Left forelimb (tissue), 1 donor: ENCODE data around the gene EXOSC7.
"Not testable (repeated sequence)": the region's sequence is repeated elsewhere in the genome, so short reads cannot be mapped to it uniquely, and the experiment has no call there.

ENCODE experiments used
- DNase-seq: peaks from one replicate; pipeline ENCODE4 v3.0.0-alpha.2; 2018; ENCODE audit warnings: low spot score

The EXOSC7 gene

GRCh38 chr3:44962621-44963393, 13.2 kb upstream of the EXOSC7 start:
- no peak for DNase-seq

DNA sequence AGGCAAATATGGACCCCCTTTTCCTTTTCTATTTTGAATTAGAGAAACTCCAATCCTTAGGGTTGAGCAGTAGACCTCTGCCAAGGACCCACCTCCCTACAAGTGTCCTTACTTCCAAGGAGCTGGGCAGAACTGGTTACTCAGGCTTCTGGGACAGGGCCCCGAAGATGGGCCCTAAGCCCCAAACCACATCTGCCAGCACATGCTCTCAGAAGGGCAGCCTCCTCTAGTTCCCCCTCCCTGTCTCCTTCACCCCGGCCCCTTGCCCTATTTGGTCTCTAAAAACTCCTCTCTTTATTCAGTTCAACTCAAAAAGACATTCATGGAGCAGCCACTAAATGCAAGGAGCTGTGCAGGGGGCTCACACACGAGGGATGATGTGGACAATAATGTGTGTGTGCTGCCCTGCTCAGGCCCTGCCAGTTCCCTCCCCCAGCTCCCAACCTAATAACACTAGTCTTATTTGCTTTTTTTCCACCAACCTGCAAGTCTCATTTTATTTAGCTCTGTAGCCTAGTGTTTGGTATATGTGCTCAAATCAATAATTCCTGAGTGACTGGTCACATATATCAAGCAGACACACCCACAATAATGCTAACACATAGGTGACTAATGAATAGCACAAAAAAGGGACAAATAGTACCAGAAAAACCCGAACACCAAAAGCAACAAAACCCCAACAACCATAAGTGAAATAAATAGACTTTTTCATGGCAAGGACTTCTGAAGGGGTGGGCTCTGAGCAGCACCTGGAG, 12.3 kb upstream of the EXOSC7 start:
- DNase-seq = no peak

- no peak for DNase-seq
Observed at GRCh38 chr3:44965165-44965564, 10.9 kb upstream of the EXOSC7 start.

GRCh38 chr3:44966795-44967278, 9.2 kb upstream of the EXOSC7 start:
- DNase-seq = no peak

DNA sequence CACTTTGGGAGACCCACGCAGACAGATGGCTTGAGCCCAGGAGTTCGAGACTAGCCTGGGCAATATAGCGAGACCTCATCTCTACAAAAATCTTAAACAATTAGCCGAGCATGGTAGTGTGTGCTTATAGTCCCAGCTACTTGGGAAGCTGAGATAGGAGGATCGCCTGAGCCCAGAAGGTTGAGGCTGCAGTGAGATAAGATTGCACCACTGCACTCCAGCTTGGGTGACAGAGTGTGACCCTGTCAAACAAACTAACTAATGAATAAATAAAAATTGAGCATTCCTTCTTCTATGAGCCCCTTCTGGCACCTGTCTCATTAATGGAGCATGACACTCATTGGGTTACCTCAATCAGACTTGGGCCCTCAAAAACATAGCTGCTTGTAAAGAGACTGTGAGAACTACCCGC, 7.6 kb upstream of the EXOSC7 start:
- DNase-seq = no peak

DNA sequence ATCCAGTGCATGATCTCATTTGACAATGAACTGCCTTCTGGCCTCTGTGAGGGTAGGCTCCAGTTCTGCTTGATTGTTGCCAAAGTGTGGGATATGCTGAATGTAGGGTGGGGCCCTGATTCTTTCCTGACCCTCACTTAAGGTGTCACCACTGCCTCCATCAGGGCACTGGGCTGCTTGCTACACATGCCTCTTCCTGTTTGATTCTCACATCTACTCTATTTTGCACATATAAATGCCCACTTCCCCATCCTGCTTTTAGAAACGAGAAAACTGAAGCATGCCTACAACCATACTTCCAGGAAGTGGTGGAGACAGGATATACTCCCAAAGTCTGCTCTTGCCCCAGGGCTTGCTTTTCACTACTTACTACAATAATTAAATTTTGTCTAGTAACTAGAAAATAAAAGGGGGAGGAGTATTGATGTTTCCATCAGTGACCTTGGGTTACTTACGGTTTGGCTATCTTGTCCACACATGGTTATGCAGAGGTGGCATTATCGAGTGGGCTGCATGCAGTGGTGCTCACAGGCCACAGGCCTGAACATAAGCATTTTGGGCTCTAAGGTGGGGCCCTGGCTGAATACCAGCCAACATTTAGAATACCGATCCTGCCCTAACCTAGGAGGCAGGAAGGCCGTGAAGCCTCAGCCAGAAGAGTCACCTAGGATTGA, 6.8 kb upstream of the EXOSC7 start:
- no peak for DNase-seq

DNA sequence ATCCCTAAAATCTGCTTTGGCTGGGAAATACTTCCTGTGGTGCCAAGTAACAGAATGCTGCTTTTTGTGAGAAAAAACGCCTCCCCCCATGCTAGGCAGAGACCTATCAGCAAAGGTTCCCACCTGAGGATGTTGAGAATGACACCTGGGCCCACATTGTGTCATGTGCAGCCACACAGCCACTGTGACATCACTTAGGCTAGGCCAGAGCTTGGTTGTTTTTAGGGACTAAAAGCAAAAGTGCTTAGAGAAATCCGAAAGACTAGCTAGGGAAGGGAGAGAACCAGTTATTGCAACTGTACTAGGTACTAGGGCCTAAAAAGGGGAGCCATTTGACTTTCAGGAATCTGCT, 6.2 kb upstream of the EXOSC7 start:
- no peak for DNase-seq

- no peak for DNase-seq
Observed at GRCh38 chr3:44970926-44971490, 5.0 kb upstream of the EXOSC7 start.

DNA sequence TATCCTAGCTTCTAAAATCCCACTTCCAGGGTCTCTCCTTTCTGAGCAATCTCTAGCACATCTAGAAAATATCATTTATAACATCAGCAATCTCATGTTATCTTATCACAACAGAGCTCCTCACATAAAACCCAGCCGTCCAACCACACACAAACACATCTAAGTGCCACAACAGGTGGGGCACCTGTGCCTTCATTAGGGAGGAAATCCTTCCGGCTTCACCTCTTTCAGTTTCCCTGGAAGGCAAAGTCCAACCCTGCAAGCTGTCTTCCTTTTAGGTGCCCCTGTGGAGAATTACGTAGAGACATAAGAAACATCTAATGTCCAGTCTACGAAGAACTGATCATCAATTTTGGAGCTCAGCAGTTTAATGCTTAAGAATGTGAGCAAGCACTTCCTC, 1.6 kb upstream of the EXOSC7 start:
- no peak for DNase-seq

DNA sequence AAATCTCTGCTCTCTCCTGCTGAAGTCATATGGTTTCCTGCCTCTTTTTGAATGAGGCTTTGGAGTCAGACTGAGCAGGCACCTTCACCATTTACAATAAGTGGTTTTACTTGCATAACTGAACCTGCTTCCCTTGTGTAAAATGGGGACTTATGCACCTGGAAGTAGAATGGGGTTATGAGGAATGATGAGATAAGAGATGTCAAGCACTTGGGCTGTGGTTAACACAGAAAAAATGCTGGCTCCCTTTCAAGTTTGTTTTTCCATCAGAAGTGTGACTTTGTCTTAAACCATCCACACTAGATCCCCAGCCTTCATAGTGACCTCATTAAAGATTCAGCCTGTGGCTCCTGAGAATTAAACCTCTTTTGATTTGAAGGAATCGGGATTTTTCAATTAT, 5.2 kb downstream of the EXOSC7 start:
- no peak for DNase-seq

DNA sequence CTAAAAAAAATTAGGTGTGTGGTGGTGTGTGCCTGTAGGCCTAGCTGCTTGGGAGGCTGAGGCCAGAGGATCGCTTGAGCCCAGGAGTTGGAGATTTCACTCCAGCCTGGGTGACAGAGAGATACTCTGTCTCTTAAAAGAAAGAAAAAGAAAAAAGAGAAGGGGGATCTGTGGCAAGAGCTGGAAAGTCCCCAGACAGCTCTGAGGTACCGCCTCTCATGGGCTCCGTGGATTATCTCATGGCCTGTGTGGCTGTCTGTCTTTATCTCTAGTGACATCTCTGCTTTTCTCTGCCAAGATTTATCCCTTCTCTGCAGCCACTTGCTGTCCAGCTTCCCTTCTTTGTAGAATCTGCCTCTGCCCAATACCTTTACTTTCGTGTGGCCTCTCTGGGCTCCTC, 5.7 kb downstream of the EXOSC7 start:
- DNase-seq = no peak

DNA sequence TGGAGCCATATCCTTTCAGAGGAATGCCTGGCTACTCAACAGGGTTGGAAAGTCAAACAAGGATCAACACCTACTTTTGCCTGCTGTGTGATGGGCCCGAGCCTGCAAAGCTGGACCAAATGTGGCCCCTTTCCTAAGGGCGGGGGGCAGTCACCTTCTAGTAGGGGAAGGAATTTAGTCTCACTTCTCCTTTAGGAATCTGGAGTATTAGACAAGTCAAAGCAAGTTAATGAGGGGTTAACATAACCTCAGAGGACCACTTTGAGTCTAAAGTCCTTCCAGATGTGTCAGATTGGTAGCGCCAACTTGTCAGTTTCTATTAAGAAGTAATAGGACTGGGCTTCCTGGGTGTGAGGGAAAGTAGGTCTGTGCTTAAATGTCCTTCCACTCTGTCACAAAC, 6.8 kb downstream of the EXOSC7 start:
- no peak for DNase-seq

- no peak for DNase-seq
Observed at GRCh38 chr3:44983484-44983941, 7.5 kb downstream of the EXOSC7 start.

- DNase-seq = no peak
Observed at GRCh38 chr3:44984335-44984734, 8.3 kb downstream of the EXOSC7 start.

GRCh38 chr3:44986330-44986729, 10.3 kb downstream of the EXOSC7 start:
- not testable (repeated sequence) for DNase-seq

GRCh38 chr3:44987332-44987731, 11.3 kb downstream of the EXOSC7 start:
- no peak for DNase-seq

GRCh38 chr3:44988073-44988472, 12.0 kb downstream of the EXOSC7 start:
- no peak for DNase-seq

- no peak for DNase-seq
Observed at GRCh38 chr3:44989141-44989540, 13.1 kb downstream of the EXOSC7 start.

DNA sequence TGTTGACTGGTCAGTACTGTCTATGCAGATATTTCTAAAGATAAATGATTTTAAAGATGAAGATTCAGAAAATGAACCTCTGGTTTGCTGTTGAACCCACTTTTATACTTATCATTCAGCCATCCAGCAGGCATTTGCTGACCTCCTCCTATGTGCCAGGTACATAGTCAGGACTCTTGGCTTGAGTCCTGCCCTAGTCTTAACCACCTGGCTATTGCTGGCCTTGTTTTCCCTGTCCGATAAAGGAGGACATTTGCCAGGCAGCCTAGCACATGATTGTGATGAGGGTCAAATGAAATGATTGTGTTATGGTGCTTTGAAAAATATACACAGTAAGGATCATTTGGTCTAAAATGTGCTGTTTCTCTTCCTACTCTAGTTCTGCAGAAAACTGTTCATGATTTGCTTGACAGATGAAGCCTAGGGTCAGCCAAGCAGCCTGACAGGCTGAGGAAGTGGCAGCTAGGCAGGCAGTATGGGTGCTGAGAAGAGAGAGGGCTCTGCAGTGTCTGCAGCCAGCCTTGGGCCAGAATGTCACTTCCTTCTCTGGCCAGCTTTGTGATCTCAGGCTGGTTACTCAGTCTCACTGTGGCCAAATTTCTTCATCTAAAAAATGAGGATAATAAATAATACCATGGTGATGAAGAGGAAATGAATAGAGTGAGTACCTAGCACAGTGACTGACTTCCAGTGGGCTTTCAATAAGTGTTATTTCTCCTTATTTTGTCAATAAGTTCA, 13.8 kb downstream of the EXOSC7 start:
- no peak for DNase-seq

DNA sequence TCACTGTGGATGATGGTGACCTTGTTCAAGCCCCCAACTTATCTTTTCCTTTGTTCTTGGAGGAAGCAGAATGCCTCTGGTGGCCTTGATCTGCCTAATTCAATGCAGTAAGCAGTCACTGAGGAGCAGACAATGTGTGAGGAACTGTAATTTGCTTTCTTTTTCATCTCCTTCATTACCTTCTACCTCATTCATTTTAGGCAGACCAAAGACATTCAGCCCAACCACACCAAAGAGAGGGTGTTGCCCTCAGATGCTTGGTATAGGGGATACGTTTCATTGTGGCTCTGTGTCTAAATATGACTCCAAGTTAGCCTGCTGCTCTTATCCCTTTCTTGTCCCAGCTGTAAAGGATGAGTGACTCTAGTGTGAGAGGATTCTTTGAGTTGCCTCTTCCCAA, 15.3 kb downstream of the EXOSC7 start:
- DNase-seq = no peak

DNA sequence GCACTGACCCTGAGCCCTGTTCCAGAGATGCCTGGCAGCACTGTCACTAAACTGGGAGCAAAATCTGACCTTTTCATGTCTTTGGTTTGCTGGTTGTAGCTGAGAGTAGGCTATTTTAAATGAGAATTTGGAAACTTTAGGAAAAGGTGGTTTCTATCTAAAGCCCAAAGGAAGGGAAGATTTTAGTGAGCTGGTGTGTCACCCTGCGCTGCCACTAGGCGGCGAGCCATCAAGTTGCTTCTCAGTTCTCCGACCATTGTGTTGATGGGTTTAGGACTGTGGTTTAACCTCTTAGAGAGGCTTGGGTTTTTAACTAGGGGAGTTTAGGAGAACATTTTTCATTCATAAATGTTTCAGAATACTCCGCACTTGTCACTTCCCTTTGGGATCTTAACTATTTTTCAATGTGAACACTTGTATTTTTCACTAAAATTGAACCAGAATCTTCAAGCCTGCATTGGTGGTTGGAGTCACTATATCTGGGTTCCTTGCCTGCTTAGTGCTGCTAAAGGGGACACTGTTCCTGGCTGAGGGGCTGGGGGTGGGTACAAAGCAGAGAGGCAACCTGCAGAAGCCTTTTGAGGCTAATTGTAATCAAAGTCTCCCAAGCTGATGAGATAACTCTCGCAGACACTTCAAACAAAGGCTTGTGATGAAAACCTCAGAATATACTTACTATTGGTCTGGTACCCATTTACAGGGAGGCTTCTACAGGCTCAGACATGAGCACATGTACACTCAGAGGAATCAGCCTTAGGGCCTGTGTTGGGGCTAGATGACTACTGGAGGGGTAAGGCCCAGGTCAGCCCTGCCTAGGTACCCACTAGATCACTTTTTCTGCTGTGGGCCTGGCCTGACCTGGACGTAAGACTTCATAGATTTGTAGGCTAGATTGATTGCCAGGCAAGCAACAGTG, 16.8 kb downstream of the EXOSC7 start:
- no peak for DNase-seq
